IPS DF 4.7 (cell line): Measurements from ENCODE around the gene CD40.

Experiments
- DNase-seq: peaks from one replicate; pipeline ENCODE4 v3.0.0-alpha.2; 2013; ENCODE audit warnings: low spot score; ENCODE audit errors: extremely low read depth

Gene CD40

GRCh38 chr20:46172961-46173536, 54.9 kb downstream of the CD40 start:
- DNase-seq = no peak

GRCh38 chr20:46173652-46174468, 55.7 kb downstream of the CD40 start:
- DNase-seq = no peak

DNA sequence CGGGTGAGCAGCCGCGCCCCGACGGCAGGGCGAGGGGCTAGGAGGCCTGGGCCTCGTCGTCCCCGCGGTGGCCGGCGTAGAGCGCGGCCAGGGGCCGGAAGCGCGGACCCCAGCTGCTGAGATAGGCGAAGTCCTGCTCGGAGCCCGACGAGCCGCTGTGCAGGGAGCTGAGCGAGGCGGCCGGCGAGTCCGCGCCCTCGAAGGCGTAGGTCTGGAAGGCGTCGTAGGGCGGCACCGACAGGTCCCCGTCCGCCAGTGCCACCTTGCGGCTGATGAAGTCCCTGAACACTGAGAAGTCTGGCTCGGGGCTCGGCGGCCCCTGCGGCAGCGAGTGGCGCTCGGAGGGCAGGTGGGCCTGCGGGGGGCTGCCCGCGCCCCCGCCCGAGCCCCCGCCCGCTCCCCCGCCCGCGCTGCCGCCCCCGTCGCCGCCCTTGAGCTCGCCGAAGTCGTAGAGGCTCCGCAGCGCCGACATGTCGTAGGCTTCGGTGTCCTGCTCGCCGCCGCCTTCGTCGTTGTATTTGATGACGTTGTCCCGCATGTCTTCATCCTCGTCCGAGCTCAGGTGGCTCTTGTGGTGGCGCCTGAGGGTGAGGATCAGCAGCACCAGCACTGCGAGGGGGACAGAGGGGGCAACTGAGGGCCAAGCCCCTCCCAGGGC, 56.5 kb downstream of the CD40 start:
- DNase-seq = no peak

DNA sequence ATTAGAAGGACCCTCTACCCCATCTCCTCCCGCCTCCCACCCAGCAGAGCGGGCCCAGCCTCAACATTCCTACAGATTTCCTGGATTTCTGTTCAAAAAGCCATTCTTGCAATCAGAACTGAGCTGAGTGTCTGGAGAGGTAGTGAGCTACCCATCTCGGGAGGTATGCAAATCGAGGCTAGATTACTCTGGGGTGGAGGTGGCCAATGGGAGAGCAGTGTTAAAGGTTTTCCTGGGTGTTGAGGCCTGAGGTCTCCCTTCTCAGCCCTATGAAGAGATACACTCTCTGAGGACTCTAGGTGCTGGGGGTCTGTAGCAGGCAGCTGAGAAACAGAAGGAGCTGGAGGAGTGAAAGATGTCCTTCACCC, 57.0 kb downstream of the CD40 start:
- DNase-seq = no peak

DNA sequence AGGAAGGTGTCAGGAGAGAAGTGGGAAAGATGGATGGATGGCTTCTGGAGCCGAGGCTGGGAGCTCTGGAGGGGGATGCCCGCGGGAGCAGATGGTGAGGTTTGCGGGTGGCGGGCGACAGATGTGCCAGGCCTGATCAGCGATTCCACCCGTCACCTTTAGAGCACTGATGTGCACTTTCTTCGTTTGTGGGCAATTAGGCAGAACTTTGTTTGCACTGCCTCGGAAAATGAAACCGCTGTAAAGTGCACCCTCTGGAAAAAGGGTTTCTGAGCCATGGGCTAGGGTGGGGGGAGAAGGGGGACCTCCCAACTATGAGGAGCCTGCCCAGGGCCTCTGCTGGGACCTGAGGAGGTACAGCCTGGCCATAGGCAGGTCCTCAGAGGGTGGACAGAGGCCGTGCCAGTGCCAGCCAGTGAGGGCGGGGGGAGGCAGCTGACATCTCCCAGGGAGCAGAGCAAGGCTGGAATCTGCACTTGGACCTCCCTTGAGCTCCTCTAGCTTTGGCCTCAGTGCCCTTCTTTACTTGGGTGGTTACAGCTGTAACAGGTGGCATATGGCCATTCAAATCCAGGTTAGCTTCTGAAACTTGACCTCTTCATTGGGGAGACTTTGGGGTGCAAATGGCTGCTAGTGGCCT, 58.7 kb downstream of the CD40 start:
- no peak for DNase-seq

GRCh38 chr20:46177768-46178167, 59.7 kb downstream of the CD40 start:
- no peak for DNase-seq

DNA sequence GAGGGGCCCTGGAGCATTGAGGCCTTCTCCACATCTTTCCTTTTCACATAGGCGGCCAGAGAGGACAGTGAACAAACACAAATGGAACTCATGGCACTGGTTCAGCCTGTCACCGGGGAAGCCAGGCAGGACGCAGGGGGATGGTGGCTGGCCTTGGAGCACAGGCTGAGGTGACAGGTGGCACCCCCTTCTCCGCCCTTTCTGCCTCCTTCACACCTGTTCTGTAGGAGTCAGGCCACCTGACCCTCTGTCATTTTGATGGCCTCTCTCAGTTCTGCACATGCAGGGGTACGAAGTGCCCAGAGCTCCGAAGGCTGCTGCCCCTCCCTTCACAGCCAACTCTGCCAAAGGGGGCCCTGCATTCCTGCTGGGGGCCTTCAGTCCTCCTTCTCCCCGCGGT, 60.8 kb downstream of the CD40 start:
- DNase-seq = no peak
